ENCODE measurements around the gene DNAJB8.

The DNAJB8 gene

GRCh38 chr3:128468791-128469527, 2.3 kb upstream of the DNAJB8 start:
- no peak overlapping the region for H2BK120ac ChIP-seq (ENCODE audit: low read depth, low read length)
- H4K8ac ChIP-seq (ENCODE audit: low read depth, low read length), result no peak overlapping the region
- H3K9ac ChIP-seq (ENCODE audit: low read depth, low read length, poor library complexity), result no peak overlapping the region
- H3K36me3 ChIP-seq (replicated peaks in 1 of 2; ENCODE audit: control insufficient read depth in 2 of 2, insufficient read depth in 2 of 2, low read length in 2 of 2), result no peaks in the 10 kb centered on the region
- no peak overlapping the region for H3K27ac ChIP-seq (replicated peaks; ENCODE audit: low read length)
- H3K27me3 ChIP-seq (ENCODE audit: control insufficient read depth in 3 of 3, insufficient read depth in 3 of 3, low read depth in 1 of 3, low read length in 3 of 3), result peaks cover 2 to 88% (median 24%) of the 10 kb centered on the region in 3 experiments
- H3K4me2 ChIP-seq (ENCODE audit: insufficient read depth, low read length, poor library complexity, severe bottlenecking), result no peak overlapping the region
- H3K4me1 ChIP-seq (ENCODE audit: control insufficient read depth in 2 of 2, insufficient read depth in 1 of 2, low read depth in 1 of 2, low read length in 2 of 2), result peaks cover 0 to 6% of the 10 kb centered on the region in 2 donors
- H3K4me3 ChIP-seq (ENCODE audit: low read length in 2 of 2), result no peak overlapping the region
- peak overlapping the region; percentile 46 for H3K18ac ChIP-seq (ENCODE audit: low read length)
- no peaks in the 10 kb centered on the region for H3K79me1 ChIP-seq (ENCODE audit: low read depth, low read length)
- H2BK15ac ChIP-seq (ENCODE audit: low read length), result no peak overlapping the region
- H2BK12ac ChIP-seq (ENCODE audit: low read length), result no peak overlapping the region
- H3K14ac ChIP-seq (ENCODE audit: low read length), result no peak overlapping the region
- H2BK5ac ChIP-seq (ENCODE audit: low read length), result no peak overlapping the region
- no peak overlapping the region for H4K91ac ChIP-seq (ENCODE audit: low read depth, low read length, poor library complexity)
- H3K23ac ChIP-seq (ENCODE audit: low read depth, low read length, poor library complexity), result no peak overlapping the region
- no peak overlapping the region for H2AFZ ChIP-seq (ENCODE audit: low read length)
- no peak for DNase-seq (ENCODE audit: low spot score)
- H3K4ac ChIP-seq (ENCODE audit: low read length), result no peak overlapping the region
- H2AK5ac ChIP-seq (ENCODE audit: low read depth, low read length), result peak overlapping the region; percentile 0
- no CpG with 5 or more reads among the region's 10 CpGs for WGBS, 2 donors (ENCODE audit: extremely low coverage in 2 of 2, insufficient read length in 2 of 2, insufficient replicate concordance in 1 of 2)
- peaks cover 0 to 4% of the 10 kb centered on the region in 2 donors for H3K9me3 ChIP-seq (replicated peaks in 1 of 2; ENCODE audit: control insufficient read depth in 2 of 2, insufficient read depth in 1 of 2, low read depth in 1 of 2, low read length in 2 of 2)

GRCh38 chr3:128468285-128468790, 1.6 kb upstream of the DNAJB8 start:
- H3K27me3 ChIP-seq (ENCODE audit: control insufficient read depth in 3 of 3, insufficient read depth in 3 of 3, low read depth in 1 of 3, low read length in 3 of 3), result peaks cover 0 to 88% (median 17%) of the 10 kb centered on the region in 3 experiments
- no CpG with 5 or more reads among the region's 17 CpGs for WGBS, 2 donors (ENCODE audit: extremely low coverage in 2 of 2, insufficient read length in 2 of 2, insufficient replicate concordance in 1 of 2)
- no peak overlapping the region for H4K8ac ChIP-seq (ENCODE audit: low read depth, low read length)
- no peak overlapping the region for H2BK15ac ChIP-seq (ENCODE audit: low read length)
- H2BK5ac ChIP-seq (ENCODE audit: low read length), result no peak overlapping the region
- peak overlapping the region; percentile 34 for H2BK12ac ChIP-seq (ENCODE audit: low read length)
- peaks cover 0 to 6% of the 10 kb centered on the region in 2 donors for H3K4me1 ChIP-seq (ENCODE audit: control insufficient read depth in 2 of 2, insufficient read depth in 1 of 2, low read depth in 1 of 2, low read length in 2 of 2)
- H3K79me1 ChIP-seq (ENCODE audit: low read depth, low read length), result no peaks in the 10 kb centered on the region
- peak overlapping the region; percentile 0 for H2AK5ac ChIP-seq (ENCODE audit: low read depth, low read length)
- no peak overlapping the region for H3K4ac ChIP-seq (ENCODE audit: low read length)
- H3K27ac ChIP-seq (replicated peaks; ENCODE audit: low read length), result no peak overlapping the region
- H2AFZ ChIP-seq (ENCODE audit: low read length), result no peak overlapping the region
- no peaks in the 10 kb centered on the region for H3K36me3 ChIP-seq (replicated peaks in 1 of 2; ENCODE audit: control insufficient read depth in 2 of 2, insufficient read depth in 2 of 2, low read length in 2 of 2)
- H3K9ac ChIP-seq (ENCODE audit: low read depth, low read length, poor library complexity), result no peak overlapping the region
- no peak overlapping the region for H3K4me3 ChIP-seq (ENCODE audit: low read length in 2 of 2)
- peak overlapping the region; percentile 45 for H3K23ac ChIP-seq (ENCODE audit: low read depth, low read length, poor library complexity)
- H3K9me3 ChIP-seq (replicated peaks in 1 of 2; ENCODE audit: control insufficient read depth in 2 of 2, insufficient read depth in 1 of 2, low read depth in 1 of 2, low read length in 2 of 2), result peaks cover 0 to 4% of the 10 kb centered on the region in 2 donors
- peak overlapping the region; percentile 46 for H3K18ac ChIP-seq (ENCODE audit: low read length)
- DNase-seq (ENCODE audit: low spot score), result no peak
- no peak overlapping the region for H4K91ac ChIP-seq (ENCODE audit: low read depth, low read length, poor library complexity)
- no peak overlapping the region for H3K4me2 ChIP-seq (ENCODE audit: insufficient read depth, low read length, poor library complexity, severe bottlenecking)
- H2BK120ac ChIP-seq (ENCODE audit: low read depth, low read length), result no peak overlapping the region
- H3K14ac ChIP-seq (ENCODE audit: low read length), result peak overlapping the region; percentile 31

- Histone ChIP-seq H3K9ac (ENCODE audit: low read depth, low read length, poor library complexity) (no peak overlapping the region), H3K4me3 (ENCODE audit: low read length in 2 of 2) (no peak overlapping the region), H3K27me3 (ENCODE audit: control insufficient read depth in 3 of 3, insufficient read depth in 3 of 3, low read depth in 1 of 3, low read length in 3 of 3) (peaks cover 0 to 78% (median 2%) of the 10 kb centered on the region in 3 experiments), H4K8ac (ENCODE audit: low read depth, low read length) (no peak overlapping the region), H3K4me2 (ENCODE audit: insufficient read depth, low read length, poor library complexity, severe bottlenecking) (no peak overlapping the region), H2BK120ac (ENCODE audit: low read depth, low read length) (no peak overlapping the region), H3K18ac (ENCODE audit: low read length) (no peak overlapping the region), H2BK15ac (ENCODE audit: low read length) (no peak overlapping the region), H2AFZ (ENCODE audit: low read length) (no peak overlapping the region), H3K79me1 (ENCODE audit: low read depth, low read length) (no peaks in the 10 kb centered on the region), H3K4ac (ENCODE audit: low read length) (no peak overlapping the region), H2BK5ac (ENCODE audit: low read length) (no peak overlapping the region), H3K36me3 (replicated peaks in 1 of 2; ENCODE audit: control insufficient read depth in 2 of 2, insufficient read depth in 2 of 2, low read length in 2 of 2) (no peaks in the 10 kb centered on the region), H2BK12ac (ENCODE audit: low read length) (no peak overlapping the region), H3K9me3 (replicated peaks in 1 of 2; ENCODE audit: control insufficient read depth in 2 of 2, insufficient read depth in 1 of 2, low read depth in 1 of 2, low read length in 2 of 2) (peaks cover 0 to 2% of the 10 kb centered on the region in 2 donors), H3K23ac (ENCODE audit: low read depth, low read length, poor library complexity) (no peak overlapping the region), H4K91ac (ENCODE audit: low read depth, low read length, poor library complexity) (no peak overlapping the region), H3K14ac (ENCODE audit: low read length) (no peak overlapping the region), H3K4me1 (ENCODE audit: control insufficient read depth in 2 of 2, insufficient read depth in 1 of 2, low read depth in 1 of 2, low read length in 2 of 2) (peaks cover 0 to 2% of the 10 kb centered on the region in 2 donors), H3K27ac (replicated peaks; ENCODE audit: low read length) (no peak overlapping the region), H2AK5ac (ENCODE audit: low read depth, low read length) (no peak overlapping the region)
- WGBS, 2 donors (ENCODE audit: extremely low coverage in 2 of 2, insufficient read length in 2 of 2, insufficient replicate concordance in 1 of 2), result no CpG with 5 or more reads among the region's 1 CpG
- no peak for DNase-seq (ENCODE audit: low spot score)
These were observed 2.0 kb downstream of the DNAJB8 start for GRCh38 chr3:128464702-128465101.

GRCh38 chr3:128464188-128464587, 2.5 kb downstream of the DNAJB8 start:
- no peak overlapping the region for H2BK120ac ChIP-seq (ENCODE audit: low read depth, low read length)
- peaks cover 0 to 2% of the 10 kb centered on the region in 2 donors for H3K4me1 ChIP-seq (ENCODE audit: control insufficient read depth in 2 of 2, insufficient read depth in 1 of 2, low read depth in 1 of 2, low read length in 2 of 2)
- WGBS, 2 donors (ENCODE audit: extremely low coverage in 2 of 2, insufficient read length in 2 of 2, insufficient replicate concordance in 1 of 2), result no CpG with 5 or more reads among the region's 7 CpGs
- H3K23ac ChIP-seq (ENCODE audit: low read depth, low read length, poor library complexity), result no peak overlapping the region
- no peak overlapping the region for H2AK5ac ChIP-seq (ENCODE audit: low read depth, low read length)
- H2BK5ac ChIP-seq (ENCODE audit: low read length), result no peak overlapping the region
- H3K4ac ChIP-seq (ENCODE audit: low read length), result no peak overlapping the region
- H3K79me1 ChIP-seq (ENCODE audit: low read depth, low read length), result no peaks in the 10 kb centered on the region
- H2BK12ac ChIP-seq (ENCODE audit: low read length), result no peak overlapping the region
- H3K9me3 ChIP-seq (replicated peaks in 1 of 2; ENCODE audit: control insufficient read depth in 2 of 2, insufficient read depth in 1 of 2, low read depth in 1 of 2, low read length in 2 of 2), result peaks cover 0 to 2% of the 10 kb centered on the region in 2 donors
- H4K8ac ChIP-seq (ENCODE audit: low read depth, low read length), result no peak overlapping the region
- H3K4me2 ChIP-seq (ENCODE audit: insufficient read depth, low read length, poor library complexity, severe bottlenecking), result no peak overlapping the region
- H2BK15ac ChIP-seq (ENCODE audit: low read length), result no peak overlapping the region
- H3K18ac ChIP-seq (ENCODE audit: low read length), result no peak overlapping the region
- H2AFZ ChIP-seq (ENCODE audit: low read length), result no peak overlapping the region
- no peak overlapping the region for H4K91ac ChIP-seq (ENCODE audit: low read depth, low read length, poor library complexity)
- no peak for DNase-seq (ENCODE audit: low spot score)
- no peak overlapping the region for H3K4me3 ChIP-seq (ENCODE audit: low read length in 2 of 2)
- H3K9ac ChIP-seq (ENCODE audit: low read depth, low read length, poor library complexity), result no peak overlapping the region
- no peaks in the 10 kb centered on the region for H3K36me3 ChIP-seq (replicated peaks in 1 of 2; ENCODE audit: control insufficient read depth in 2 of 2, insufficient read depth in 2 of 2, low read length in 2 of 2)
- no peak overlapping the region for H3K27ac ChIP-seq (replicated peaks; ENCODE audit: low read length)
- no peak overlapping the region for H3K14ac ChIP-seq (ENCODE audit: low read length)
- H3K27me3 ChIP-seq (ENCODE audit: control insufficient read depth in 3 of 3, insufficient read depth in 3 of 3, low read depth in 1 of 3, low read length in 3 of 3), result peaks cover 0 to 82% (median 2%) of the 10 kb centered on the region in 3 experiments
